Astrocyte (in vitro differentiated cells and primary cell): ENCODE results near the gene C1orf21. TPM values are rescaled to one million over a fixed set of nuclear protein-coding genes. Genes with fewer than 3 reads are reported as not detected.

Experiments
- DNase-seq: peaks from one replicate; pipeline ENCODE4 v3.0.0-alpha.2; 2010; ENCODE audit warnings: low read depth
- FAIRE-seq: peaks from 2 replicates; lab custom pipeline; 2011; peaks lifted over from hg19 to GRCh38; lab: Jason Lieb, UNC
- H2AFZ ChIP-seq: 2 replicates; pipeline ENCODE4 v1.6.0; 2012; ENCODE audit warnings: low read depth, low read length, inconsistent platforms
- H3K27ac ChIP-seq: 2 replicates; pipeline ENCODE4 v1.5.1; 2011; ENCODE audit warnings: low read depth, low read length, inconsistent platforms
- H3K27me3 ChIP-seq: 2 replicates; pipeline ENCODE4 v1.6.0; 2011; ENCODE audit warnings: low read length, inconsistent platforms; ENCODE audit not compliant: insufficient read depth
- H3K36me3 ChIP-seq: 2 replicates; pipeline ENCODE4 v1.5.1; 2011; ENCODE audit warnings: low read length, inconsistent platforms; ENCODE audit not compliant: insufficient read depth
- H3K4me1 ChIP-seq: 2 replicates; pipeline ENCODE4 v1.5.1; 2011; ENCODE audit warnings: low read length, inconsistent platforms; ENCODE audit not compliant: insufficient read depth
- H3K4me2 ChIP-seq: 2 replicates; pipeline ENCODE4 v1.6.0; 2012; ENCODE audit warnings: low read length, inconsistent platforms
- H3K4me3 ChIP-seq: 2 replicates; pipeline ENCODE4 v1.5.1; 2011; ENCODE audit warnings: low read depth, mild to moderate bottlenecking, low read length, inconsistent platforms; ENCODE audit not compliant: insufficient read depth
- H3K79me2 ChIP-seq: 2 replicates; pipeline ENCODE4 v1.6.0; 2012; ENCODE audit warnings: mild to moderate bottlenecking, low read length, inconsistent platforms; ENCODE audit not compliant: insufficient read depth
- H3K9ac ChIP-seq: 2 replicates; pipeline ENCODE4 v1.6.0; 2012; ENCODE audit warnings: mild to moderate bottlenecking, low read length, inconsistent platforms
- H3K9me3 ChIP-seq: 2 replicates; pipeline ENCODE4 v1.5.1; 2012; ENCODE audit warnings: low read depth, mild to moderate bottlenecking, low read length, inconsistent platforms; ENCODE audit not compliant: insufficient read depth
- H4K20me1 ChIP-seq: 2 replicates; pipeline ENCODE4 v1.6.0; 2012; ENCODE audit warnings: low read length, inconsistent platforms; ENCODE audit not compliant: insufficient read depth
- H3K27ac Mint-ChIP-seq: one replicate; pipeline ENCODE4 v1.8.0; 2021; ENCODE audit warnings: mild to moderate bottlenecking, mixed read lengths; ENCODE audit not compliant: unreplicated experiment
- H3K27me3 Mint-ChIP-seq: one replicate; pipeline ENCODE4 v1.8.0; 2021; ENCODE audit warnings: low read depth, mixed read lengths; ENCODE audit not compliant: unreplicated experiment
- H3K36me3 Mint-ChIP-seq: one replicate; pipeline ENCODE4 v1.8.0; 2021; ENCODE audit warnings: low read depth, mixed read lengths; ENCODE audit not compliant: unreplicated experiment
- H3K4me1 Mint-ChIP-seq: one replicate; pipeline ENCODE4 v1.8.0; 2021; ENCODE audit warnings: low read depth, mixed read lengths; ENCODE audit not compliant: unreplicated experiment
- H3K4me3 Mint-ChIP-seq: one replicate; pipeline ENCODE4 v1.8.0; 2021; ENCODE audit warnings: mild to moderate bottlenecking, moderate library complexity, mixed read lengths; ENCODE audit not compliant: unreplicated experiment
- H3K9me3 Mint-ChIP-seq: one replicate; pipeline ENCODE4 v1.8.0; 2021; ENCODE audit warnings: mild to moderate bottlenecking, mixed read lengths; ENCODE audit not compliant: unreplicated experiment
- CTCF ChIP-seq: IDR thresholded peaks from 2 replicates; pipeline ENCODE4 v1.5.1; 2011; ENCODE audit warnings: low read depth, mild to moderate bottlenecking, inconsistent platforms, low read length, moderate library complexity; ENCODE audit not compliant: insufficient read depth
- EZH2 ChIP-seq: IDR thresholded peaks from 2 replicates; pipeline ENCODE4 v1.6.1; 2012; ENCODE audit warnings: mild to moderate bottlenecking, low read length, inconsistent platforms; ENCODE audit not compliant: insufficient read depth
- total RNA-seq: library from RNA; stranded (reverse); gene quantifications from 2 replicates; pipeline ENCODE4 v1.2.1, GENCODE V29; 2021

The C1orf21 gene
- total RNA-seq, 1 donor from 2014 or later = 15.1 TPM

DNA sequence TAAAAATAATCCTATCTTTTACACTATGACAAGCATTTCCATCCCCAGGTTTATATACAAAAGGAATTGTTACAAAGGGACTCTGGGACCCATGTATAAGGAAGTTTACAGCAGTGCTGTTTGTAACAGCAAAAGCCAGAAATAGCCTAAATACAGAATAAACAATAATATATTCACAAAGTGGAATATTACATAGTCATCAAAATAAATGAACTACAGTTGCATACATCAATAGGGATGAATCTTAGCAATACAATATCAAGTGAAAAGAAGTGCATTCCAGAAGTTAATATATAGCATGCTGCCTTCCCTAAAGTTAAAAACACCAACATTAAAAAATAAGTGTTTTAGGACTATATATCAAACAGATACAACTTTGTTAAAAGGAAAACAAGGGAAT, 290.5 kb downstream of the C1orf21 start:
- Mint-ChIP-seq H3K4me1 (no peaks in the 10 kb centered on the region), H3K27ac (no peak overlapping the region), H3K4me3 (no peak overlapping the region), H3K27me3 (no peaks in the 10 kb centered on the region), H3K36me3 (no peaks in the 10 kb centered on the region), H3K9me3 (peaks cover 10% of the 10 kb centered on the region)
- no peak for DNase-seq
- TF ChIP-seq CTCF (no peak), EZH2 (no peak)
- Histone ChIP-seq H3K27me3 (no peaks in the 10 kb centered on the region), H2AFZ (no peak overlapping the region), H3K9ac (no peak overlapping the region), H3K27ac (no peak overlapping the region), H3K36me3 (no peaks in the 10 kb centered on the region), H4K20me1 (no peaks in the 10 kb centered on the region), H3K9me3 (no peaks in the 10 kb centered on the region), H3K4me3 (no peak overlapping the region), H3K4me2 (no peak overlapping the region), H3K4me1 (no peaks in the 10 kb centered on the region), H3K79me2 (no peaks in the 10 kb centered on the region)
- FAIRE-seq = no peak
